Central memory CD8-positive, alpha-beta T cell (primary cell): ENCODE data around the gene FHIT.

ENCODE experiments used
- ATAC-seq: fragments of 150-1000 bp; cut with Tn5 transposase; replicated peaks from 2 replicates; pipeline ENCODE4 v1.10.0; 2022; ENCODE audit warnings: mild to moderate bottlenecking, moderate FRiP score, moderate number of reproducible peaks; ENCODE audit not compliant: poor library complexity, severe bottlenecking; ENCODE audit errors: extremely low read depth
- DNase-seq, 2 donors: peaks; one replicate each; pipeline ENCODE4 v3.0.0; 2021; ENCODE audit warnings: low spot score in 2 of 2
- H3K27ac Mint-ChIP-seq: one replicate; pipeline ENCODE4 v1.8.0; 2022; ENCODE audit warnings: low read depth, mild to moderate bottlenecking, moderate library complexity, mixed read lengths
- H3K27me3 Mint-ChIP-seq: one replicate; pipeline ENCODE4 v1.8.0; 2022; ENCODE audit warnings: mixed read lengths
- H3K36me3 Mint-ChIP-seq: one replicate; pipeline ENCODE4 v1.8.0; 2022; ENCODE audit warnings: mild to moderate bottlenecking, moderate library complexity, mixed read lengths; ENCODE audit not compliant: insufficient read depth
- H3K4me1 Mint-ChIP-seq: one replicate; pipeline ENCODE4 v1.8.0; 2022; ENCODE audit warnings: mixed read lengths
- H3K4me3 Mint-ChIP-seq: one replicate; pipeline ENCODE4 v1.8.0; 2022; ENCODE audit warnings: mild to moderate bottlenecking, moderate library complexity, mixed read lengths
- H3K9me3 Mint-ChIP-seq: one replicate; pipeline ENCODE4 v1.8.0; 2022; ENCODE audit warnings: mixed read lengths

Gene FHIT

DNA sequence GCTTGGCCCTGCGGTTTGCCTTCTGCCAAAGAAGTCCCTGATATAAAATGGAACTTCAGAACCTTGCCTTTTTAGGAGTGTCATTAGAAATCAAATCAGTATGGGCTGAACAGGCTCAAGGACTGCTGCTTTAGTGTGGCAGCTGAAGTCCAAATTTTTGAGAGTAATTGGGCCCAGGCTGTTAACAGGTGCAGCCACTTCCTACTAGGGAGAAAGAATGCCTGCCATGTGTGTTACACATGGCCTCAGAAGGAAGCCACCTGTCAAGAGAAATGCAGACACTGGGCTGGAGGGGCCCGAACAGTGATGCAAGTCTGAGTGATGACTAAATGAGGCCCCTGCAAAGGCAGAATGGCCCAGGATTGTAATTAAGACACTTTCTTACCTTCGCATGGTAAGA is 1414.7 kb downstream of the FHIT start:
- Mint-ChIP-seq H3K36me3 (peaks cover 1% of the 10 kb centered on the region), H3K4me1 (peaks cover 20% of the 10 kb centered on the region), H3K4me3 (no peak overlapping the region), H3K9me3 (no peaks in the 10 kb centered on the region), H3K27me3 (no peaks in the 10 kb centered on the region), H3K27ac (no peak overlapping the region)
- ATAC-seq, result no peak
- no peak for DNase-seq

DNA sequence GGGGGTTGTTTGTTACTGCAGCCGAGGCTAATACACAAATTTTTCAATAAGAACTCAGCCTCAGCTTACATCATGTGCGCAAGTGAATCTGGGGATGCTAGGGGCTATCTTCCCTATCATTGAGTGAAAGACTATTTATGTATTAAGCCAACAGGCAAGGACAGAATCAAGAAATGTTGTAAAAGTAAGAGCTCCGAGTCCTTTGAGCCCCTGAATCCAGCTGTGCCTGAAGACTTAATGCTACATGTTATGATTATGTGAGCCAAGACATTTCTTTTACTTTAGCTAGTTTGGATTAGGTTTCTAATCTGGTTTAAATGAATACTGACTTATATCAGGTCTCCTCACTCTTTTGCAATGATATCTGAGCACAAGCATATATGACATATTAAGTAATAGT is 1418.5 kb downstream of the FHIT start:
- no peaks in the 10 kb centered on the region for H3K27me3 Mint-ChIP-seq
- ATAC-seq, result no peak
- DNase-seq, result no peak
- H3K27ac Mint-ChIP-seq, result no peak overlapping the region
- H3K4me3 Mint-ChIP-seq, result no peak overlapping the region
- no peaks in the 10 kb centered on the region for H3K9me3 Mint-ChIP-seq
- no peaks in the 10 kb centered on the region for H3K4me1 Mint-ChIP-seq
- peaks cover 2% of the 10 kb centered on the region for H3K36me3 Mint-ChIP-seq

DNA sequence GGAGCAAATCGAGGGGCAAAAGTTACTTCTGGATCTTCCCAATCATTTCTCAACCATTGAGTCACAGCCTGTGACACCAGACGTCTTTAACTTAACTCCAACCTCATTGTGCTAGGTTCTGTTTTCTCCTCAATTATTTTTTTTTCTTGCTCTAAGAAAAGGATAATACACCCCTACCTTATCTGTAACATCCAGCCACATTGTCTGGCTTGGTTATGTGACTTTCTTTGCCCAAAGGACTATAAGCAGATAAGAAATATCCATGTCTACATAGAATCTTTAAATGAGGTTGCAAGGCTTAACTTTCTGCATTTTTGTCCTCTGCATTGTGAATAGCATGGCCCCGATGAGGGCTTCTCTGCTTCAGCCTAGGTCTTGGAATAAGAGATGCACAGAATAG is 1419.0 kb downstream of the FHIT start:
- no peak for ATAC-seq
- no peaks in the 10 kb centered on the region for H3K27me3 Mint-ChIP-seq
- H3K27ac Mint-ChIP-seq, result no peak overlapping the region
- no peaks in the 10 kb centered on the region for H3K9me3 Mint-ChIP-seq
- H3K4me3 Mint-ChIP-seq, result no peak overlapping the region
- no peaks in the 10 kb centered on the region for H3K4me1 Mint-ChIP-seq
- peaks cover 2% of the 10 kb centered on the region for H3K36me3 Mint-ChIP-seq
- DNase-seq, result no peak

DNA sequence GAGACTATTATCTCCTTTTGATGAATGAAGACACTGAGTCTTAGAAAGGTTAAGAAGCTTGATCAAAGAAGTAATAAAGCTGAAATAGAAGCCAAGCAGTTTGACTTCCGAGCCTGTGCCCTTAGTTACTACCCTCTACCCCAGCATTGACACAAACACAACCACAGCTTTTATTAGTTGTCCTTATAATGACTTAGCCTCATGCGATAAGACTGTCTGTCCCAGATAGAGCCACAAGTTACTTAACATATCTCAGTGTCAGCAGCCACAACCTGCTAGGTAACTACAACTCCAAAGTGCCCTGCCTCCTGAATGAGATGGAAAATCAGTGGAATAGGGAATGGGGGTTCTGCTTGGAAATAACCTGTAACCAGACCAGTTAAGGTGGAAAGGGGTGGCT is 1419.9 kb downstream of the FHIT start:
- H3K4me1 Mint-ChIP-seq, result no peaks in the 10 kb centered on the region
- no peaks in the 10 kb centered on the region for H3K9me3 Mint-ChIP-seq
- no peak for ATAC-seq
- no peak overlapping the region for H3K27ac Mint-ChIP-seq
- H3K36me3 Mint-ChIP-seq, result peaks cover 2% of the 10 kb centered on the region
- no peak overlapping the region for H3K4me3 Mint-ChIP-seq
- no peaks in the 10 kb centered on the region for H3K27me3 Mint-ChIP-seq
- no peak for DNase-seq

DNA sequence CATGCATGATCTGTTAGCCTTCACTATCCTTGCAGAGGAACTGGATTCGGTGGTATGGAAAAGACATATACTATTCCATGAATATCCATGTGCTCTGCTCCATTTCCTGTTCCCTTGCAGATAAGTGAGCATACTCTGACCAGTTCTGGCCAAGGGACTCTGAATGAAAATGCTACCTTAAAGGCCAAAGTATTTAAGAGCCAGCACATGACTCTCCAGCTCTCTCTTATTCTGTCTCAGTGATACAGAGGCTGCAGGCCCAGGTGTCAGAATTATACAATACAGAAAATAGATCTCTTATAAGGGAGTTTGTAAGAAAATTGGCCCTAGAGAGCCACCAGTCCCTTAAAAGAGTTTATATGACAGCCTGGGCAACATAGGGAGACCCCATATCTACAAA is 1421.7 kb downstream of the FHIT start:
- H3K27me3 Mint-ChIP-seq, result no peaks in the 10 kb centered on the region
- DNase-seq (no peak), ATAC-seq (no peak)
- H3K4me3 Mint-ChIP-seq, result no peak overlapping the region
- H3K36me3 Mint-ChIP-seq, result peaks cover 2% of the 10 kb centered on the region
- H3K4me1 Mint-ChIP-seq, result no peaks in the 10 kb centered on the region
- H3K9me3 Mint-ChIP-seq, result no peaks in the 10 kb centered on the region
- no peak overlapping the region for H3K27ac Mint-ChIP-seq

DNA sequence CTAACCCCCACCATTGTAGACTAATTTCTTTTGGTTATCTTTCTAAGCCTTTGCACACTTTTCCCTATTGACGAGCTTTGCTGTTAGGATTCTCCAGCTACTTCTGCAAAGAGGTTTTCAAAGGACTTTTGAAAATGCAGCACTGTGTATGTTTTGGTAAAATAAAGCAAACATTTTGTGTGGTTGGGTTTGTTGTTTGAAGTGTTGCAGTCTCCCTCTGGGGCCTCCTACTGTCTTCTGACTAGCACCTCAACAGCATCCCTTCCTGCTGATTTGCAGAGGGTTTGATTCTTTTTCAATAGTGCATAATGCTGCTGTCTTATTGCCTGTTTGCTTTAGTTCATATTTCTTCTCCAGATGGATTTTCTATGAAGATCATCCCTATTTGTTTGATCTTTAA is 1426.4 kb downstream of the FHIT start:
- no peak overlapping the region for H3K4me3 Mint-ChIP-seq
- H3K9me3 Mint-ChIP-seq, result no peaks in the 10 kb centered on the region
- H3K27ac Mint-ChIP-seq, result no peak overlapping the region
- DNase-seq (no peak), ATAC-seq (no peak)
- no peaks in the 10 kb centered on the region for H3K27me3 Mint-ChIP-seq
- H3K4me1 Mint-ChIP-seq, result no peaks in the 10 kb centered on the region
- no peaks in the 10 kb centered on the region for H3K36me3 Mint-ChIP-seq

DNA sequence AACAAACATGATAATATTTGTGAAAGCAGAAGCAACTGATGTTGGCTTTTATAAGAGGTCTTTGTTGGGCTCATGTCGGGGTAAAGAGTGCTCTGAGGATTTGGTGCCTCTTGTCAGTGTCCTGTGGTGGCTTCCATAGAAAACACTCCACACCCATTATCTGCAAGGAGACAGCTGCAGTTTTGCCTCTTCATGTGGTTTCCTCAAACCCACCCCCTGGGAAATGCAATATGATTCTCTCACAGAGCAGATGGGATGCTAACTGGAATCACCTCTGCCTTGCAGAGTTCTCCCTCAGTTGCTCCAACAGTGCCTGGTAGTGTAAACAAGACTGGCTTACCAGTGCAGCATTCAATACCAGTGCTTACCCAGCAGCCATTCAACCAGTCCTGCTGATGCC is 1430.0 kb downstream of the FHIT start:
- H3K4me1 Mint-ChIP-seq, result no peaks in the 10 kb centered on the region
- no peaks in the 10 kb centered on the region for H3K36me3 Mint-ChIP-seq
- H3K27ac Mint-ChIP-seq, result no peak overlapping the region

DNA sequence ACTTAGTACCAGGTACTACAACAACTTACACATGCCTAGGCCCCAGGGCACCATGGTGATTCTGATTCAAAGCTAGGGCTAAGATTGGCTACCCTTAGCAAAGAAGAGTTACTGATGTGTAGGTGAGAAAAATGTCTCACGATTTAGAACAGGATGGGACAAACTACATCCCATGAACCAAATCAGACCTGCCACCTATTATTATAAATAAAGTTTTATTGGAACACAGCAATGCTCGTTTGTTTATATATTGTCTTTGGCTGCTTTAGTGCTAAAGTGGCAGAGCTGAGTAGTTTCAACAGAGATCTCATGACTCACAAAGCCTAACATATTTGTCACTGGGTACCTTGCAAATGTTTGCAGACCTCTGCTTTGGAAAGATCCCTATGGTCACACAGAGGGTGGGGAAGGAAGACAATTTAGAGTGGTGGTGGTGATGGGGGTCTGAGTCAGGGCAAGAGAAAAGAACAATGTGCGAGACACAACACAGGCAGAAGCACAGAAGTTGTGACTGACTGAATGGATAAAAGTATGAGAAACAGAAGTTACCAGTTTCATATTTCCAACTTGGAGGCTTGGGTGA is 1430.8 kb downstream of the FHIT start:
- Mint-ChIP-seq H3K27ac (no peak overlapping the region), H3K27me3 (no peaks in the 10 kb centered on the region), H3K9me3 (no peaks in the 10 kb centered on the region), H3K4me3 (no peak overlapping the region), H3K4me1 (no peaks in the 10 kb centered on the region), H3K36me3 (no peaks in the 10 kb centered on the region)
- no peak for DNase-seq
- ATAC-seq, result no peak

More for the DNA sequence above, 1430.0 kb downstream of the FHIT start:
- H3K27me3 Mint-ChIP-seq, result no peaks in the 10 kb centered on the region
- H3K9me3 Mint-ChIP-seq, result no peaks in the 10 kb centered on the region
- ATAC-seq (no peak), DNase-seq (no peak)
- H3K4me3 Mint-ChIP-seq, result no peak overlapping the region

DNA sequence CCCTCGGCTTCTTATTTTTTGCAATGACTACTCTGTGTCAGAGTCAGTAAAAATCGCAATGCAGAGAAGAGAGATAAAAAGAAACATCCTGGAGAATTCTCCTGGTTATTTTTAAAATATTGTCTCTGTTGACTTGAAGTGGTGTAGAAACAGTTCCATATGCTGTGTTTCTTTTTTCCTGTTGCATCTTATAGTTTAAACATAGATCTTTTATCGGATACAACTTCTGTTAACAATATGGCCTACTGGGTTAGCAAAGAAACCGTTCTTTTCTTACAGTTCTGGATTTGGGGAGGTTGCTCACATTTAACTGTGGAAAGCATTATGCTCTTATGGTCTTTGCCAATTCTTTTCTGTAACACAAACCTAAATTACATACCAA is 1432.3 kb downstream of the FHIT start:
- no peak overlapping the region for H3K27ac Mint-ChIP-seq
- no peaks in the 10 kb centered on the region for H3K9me3 Mint-ChIP-seq
- H3K4me3 Mint-ChIP-seq, result no peak overlapping the region

DNA sequence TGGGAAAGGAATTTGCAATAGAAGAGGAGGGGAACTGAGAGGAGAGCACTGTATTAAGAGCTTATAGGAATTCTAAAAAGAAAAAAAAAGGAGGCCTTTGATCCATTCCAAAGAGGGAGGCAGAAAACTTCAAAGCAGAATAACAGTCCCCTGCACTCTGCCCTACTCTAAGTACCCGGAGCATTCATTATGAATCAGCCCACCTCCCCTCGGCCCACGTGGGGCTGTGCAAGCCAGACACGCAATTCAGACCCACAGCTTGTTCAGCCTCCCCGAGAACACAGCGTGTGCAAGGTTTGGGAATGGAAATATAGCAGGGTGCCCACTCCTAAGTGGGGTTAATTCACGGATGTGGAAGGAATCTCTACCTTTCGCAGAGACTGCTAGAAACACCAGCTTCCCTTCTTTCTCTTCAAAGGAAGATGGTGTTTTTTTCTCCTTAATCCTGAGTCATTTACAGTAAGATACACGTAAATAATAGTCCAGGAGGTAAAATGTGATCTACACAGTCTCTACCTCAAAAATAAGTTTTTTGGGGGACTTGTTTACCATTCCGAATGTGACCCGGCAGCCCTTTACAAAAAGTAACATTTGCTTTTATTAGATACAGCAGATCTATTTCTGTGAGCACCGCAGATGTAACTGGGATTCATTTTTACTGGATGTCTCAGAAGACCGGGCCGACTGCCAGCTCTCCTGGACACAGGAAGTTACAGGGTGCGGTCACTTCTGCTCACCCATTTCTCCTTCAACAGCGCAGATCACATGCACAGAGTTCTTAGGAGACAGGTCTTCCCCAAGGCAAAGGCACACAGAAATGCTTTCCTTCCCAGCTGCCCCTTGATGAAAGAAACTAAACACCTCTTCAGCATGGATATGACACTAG is 1433.0 kb downstream of the FHIT start:
- Mint-ChIP-seq H3K4me1 (no peaks in the 10 kb centered on the region), H3K27me3 (no peaks in the 10 kb centered on the region), H3K9me3 (no peaks in the 10 kb centered on the region), H3K4me3 (no peak overlapping the region), H3K36me3 (no peaks in the 10 kb centered on the region), H3K27ac (no peak overlapping the region)
- DNase-seq (no peak), ATAC-seq (no peak)

More for the DNA sequence above, 1432.3 kb downstream of the FHIT start:
- H3K36me3 Mint-ChIP-seq, result no peaks in the 10 kb centered on the region
- DNase-seq, result no peak
- ATAC-seq, result no peak
- H3K4me1 Mint-ChIP-seq, result no peaks in the 10 kb centered on the region
- H3K27me3 Mint-ChIP-seq, result no peaks in the 10 kb centered on the region

DNA sequence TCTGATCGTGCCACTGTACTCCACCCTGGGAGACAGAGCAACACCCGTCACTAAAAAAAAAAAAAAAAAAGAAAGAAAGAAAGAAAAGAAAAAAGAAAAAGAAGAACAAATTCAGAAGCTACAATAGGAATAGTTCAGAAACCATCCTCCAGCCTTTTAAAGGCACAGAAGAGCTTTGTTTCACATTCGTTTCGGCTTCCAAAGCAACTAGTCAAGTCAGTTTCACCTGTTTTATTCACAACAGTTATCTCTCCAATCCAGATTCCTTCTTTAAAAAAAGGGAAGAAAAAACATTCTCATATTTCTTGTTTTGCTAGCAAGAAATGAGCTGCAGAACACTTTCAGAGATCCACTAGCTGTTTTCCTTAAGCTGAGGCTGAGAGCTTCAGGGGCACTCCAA is 1433.7 kb downstream of the FHIT start:
- H3K27me3 Mint-ChIP-seq, result no peaks in the 10 kb centered on the region
- ATAC-seq (no peak), DNase-seq (no peak)
- no peaks in the 10 kb centered on the region for H3K9me3 Mint-ChIP-seq
- no peaks in the 10 kb centered on the region for H3K4me1 Mint-ChIP-seq
- H3K36me3 Mint-ChIP-seq, result no peaks in the 10 kb centered on the region
- H3K4me3 Mint-ChIP-seq, result no peak overlapping the region
- H3K27ac Mint-ChIP-seq, result no peak overlapping the region

DNA sequence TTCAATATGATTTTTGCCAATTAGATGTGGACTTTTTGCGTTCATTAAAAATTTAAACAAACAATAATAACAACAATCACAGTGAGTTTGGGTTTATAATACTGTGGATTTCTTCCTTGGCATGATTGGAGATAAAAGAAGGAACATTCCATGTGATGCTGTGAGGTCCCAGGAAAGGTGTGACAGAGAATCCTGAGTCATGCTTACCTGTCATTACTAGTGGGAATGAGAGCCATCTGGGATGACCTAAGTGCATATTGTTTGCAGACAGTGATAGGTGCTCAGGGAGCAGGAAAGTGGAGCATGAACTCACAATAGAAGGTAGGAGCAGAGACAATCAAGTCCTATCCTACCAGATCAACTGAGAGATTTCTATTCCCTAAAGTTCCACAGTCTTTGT is 1434.9 kb downstream of the FHIT start:
- ATAC-seq, result no peak
- DNase-seq, result no peak
- H3K4me1 Mint-ChIP-seq, result no peaks in the 10 kb centered on the region
- no peaks in the 10 kb centered on the region for H3K36me3 Mint-ChIP-seq
- H3K4me3 Mint-ChIP-seq, result no peak overlapping the region
- H3K27me3 Mint-ChIP-seq, result no peaks in the 10 kb centered on the region
- no peaks in the 10 kb centered on the region for H3K9me3 Mint-ChIP-seq
- H3K27ac Mint-ChIP-seq, result no peak overlapping the region

DNA sequence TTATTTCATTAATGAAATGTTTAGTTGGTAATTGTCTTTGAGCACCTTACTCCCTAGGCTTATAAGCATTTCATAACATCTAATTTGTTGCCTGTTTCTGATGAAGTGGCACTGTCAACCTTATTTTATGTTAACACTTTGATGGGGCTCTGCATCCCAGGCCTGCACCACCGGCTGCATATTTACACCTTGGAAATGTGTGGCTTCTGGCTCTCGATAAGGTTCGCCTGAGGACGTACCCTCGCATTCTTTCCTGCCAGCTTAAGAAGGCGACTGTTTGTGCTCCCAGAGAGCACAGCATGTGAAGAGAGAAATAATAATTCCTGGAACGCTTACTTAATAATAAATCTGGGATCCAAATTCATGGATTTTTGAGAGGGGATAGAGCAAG is 1438.1 kb downstream of the FHIT start:
- ATAC-seq (no peak), DNase-seq (no peak)
- Mint-ChIP-seq H3K4me3 (no peak overlapping the region), H3K36me3 (no peaks in the 10 kb centered on the region), H3K27ac (no peak overlapping the region), H3K4me1 (peaks cover 6% of the 10 kb centered on the region), H3K27me3 (no peaks in the 10 kb centered on the region), H3K9me3 (no peaks in the 10 kb centered on the region)
